Activated naive CD4-positive, alpha-beta T cell treated with anti-CD3 and anti-CD28 coated beads, Interleukin-2, amount 50 U/mL, for 16 hours (primary cell): ENCODE results near the gene ENTPD1.
"Not testable (repeated sequence)": the region's sequence is repeated elsewhere in the genome, so short reads cannot be mapped to it uniquely, and the experiment has no call there.

Experiments used
- DNase-seq: peaks from one replicate; pipeline ENCODE4 v3.0.0-alpha.2; 2020

The ENTPD1 gene

DNA sequence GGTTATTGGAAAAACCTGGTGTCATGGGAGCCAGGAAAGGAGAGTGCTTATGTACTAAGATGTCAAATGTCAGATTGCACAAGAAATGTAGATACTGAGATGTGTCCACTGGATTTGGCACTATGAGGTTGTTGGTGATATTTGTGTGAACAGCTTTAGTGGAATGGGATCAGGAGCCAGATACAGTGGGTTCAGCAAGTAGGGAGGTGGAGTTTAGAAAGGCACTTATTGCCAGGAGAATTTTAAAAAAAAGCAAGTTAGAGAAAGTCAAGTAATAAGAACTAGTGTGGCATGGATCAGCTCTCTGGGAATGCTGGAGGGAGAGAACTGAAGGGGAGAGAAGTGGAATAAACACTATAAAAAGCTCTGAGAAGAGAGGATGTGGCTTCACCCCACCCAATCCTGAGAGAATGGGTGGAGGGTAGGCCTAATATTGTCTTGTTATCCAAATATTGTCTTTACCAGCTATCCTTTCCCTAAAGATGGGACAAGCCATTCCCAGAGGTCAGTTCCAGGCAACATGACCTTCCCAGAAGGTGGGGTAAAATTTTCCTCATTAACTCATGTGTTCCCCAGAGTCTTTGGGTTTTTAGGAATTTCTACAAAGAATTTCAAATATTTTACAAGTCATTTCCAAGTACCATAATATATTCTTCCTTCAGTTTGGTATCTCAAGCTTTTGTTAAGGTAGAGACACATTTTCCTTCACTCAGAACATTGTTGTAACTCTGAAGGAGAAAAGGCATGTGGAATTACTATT lies 42.3 kb downstream of the ENTPD1 start:
- DNase-seq: no peak

DNA sequence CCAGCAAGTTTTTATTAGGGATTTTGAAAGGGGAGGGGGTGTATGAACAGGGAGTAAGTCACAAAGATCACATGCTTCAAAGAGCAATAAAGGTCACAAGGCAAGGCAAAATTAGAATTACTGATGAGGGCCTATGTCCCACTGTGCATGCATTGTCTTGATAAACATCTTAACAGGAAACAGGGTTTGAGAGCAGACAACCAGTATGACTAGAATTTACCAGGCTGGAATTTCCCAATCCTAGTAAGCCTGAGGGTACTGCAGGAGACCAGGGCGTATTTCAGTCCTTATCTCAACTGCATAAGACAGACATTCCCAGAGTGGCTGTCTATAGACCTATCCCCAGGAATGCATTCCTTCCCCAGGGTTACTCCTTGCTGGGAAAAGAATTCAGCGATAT lies 44.3 kb downstream of the ENTPD1 start:
- not testable (repeated sequence) for DNase-seq

DNA sequence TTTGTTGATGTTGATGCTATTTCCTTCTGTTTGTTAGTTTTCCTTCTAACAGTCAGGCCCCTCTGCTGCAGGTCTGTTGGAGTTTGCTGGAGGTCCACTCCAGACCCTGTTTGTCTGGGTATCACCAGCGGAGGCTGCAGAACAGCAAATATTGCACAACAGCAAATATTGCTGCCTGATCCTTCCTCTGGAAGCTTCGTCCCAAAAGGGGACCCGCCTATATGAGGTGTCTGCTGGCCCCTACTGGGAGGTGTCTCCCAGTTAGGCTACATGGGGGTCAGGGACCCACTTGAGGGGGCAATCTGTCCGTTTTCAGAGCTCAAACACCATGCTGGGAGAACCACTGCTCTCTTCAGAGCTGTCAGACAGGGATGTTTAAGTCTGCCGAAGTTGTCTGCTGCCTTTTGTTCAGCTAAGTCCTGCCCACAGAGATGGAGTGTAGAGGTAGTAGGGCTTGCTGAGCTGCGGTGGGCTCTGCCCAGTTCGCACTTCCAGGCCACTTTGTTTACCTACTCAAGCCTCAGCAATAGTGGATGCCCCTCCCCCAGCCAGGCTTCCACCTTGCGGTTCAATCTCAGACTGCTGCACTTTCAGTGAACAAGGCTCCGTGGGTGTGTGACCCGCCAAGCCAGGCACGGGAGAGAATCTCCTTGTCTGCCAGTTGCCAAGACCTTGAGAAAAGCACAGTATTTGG lies 50.9 kb downstream of the ENTPD1 start:
- DNase-seq: not testable (repeated sequence)

DNA sequence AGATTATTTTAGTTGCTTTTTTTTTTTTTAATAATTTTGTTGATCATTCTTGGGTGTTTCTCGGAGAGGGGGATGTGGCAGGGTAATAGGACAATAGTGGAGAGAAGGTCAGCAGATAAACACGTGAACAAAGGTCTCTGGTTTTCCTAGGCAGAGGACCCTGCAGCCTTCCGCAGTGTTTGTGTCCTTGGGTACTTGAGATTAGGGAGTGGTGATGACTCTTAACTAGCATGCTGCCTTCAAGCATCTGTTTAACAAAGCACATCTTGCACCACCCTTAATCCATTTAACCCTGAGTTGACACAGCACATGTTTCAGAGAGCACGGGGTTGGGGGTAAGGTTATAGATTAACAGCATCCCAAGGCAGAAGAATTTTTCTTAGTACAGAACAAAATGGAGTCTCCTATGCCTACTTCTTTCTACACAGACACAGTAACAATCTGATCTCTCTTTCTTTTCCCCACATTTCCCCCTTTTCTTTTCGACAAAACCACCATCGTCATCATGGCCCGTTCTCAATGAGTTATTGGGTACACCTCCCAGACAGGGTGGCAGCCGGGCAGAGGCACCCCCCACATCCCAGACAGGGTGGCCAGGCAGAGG lies 52.8 kb downstream of the ENTPD1 start:
- DNase-seq: not testable (repeated sequence)

DNA sequence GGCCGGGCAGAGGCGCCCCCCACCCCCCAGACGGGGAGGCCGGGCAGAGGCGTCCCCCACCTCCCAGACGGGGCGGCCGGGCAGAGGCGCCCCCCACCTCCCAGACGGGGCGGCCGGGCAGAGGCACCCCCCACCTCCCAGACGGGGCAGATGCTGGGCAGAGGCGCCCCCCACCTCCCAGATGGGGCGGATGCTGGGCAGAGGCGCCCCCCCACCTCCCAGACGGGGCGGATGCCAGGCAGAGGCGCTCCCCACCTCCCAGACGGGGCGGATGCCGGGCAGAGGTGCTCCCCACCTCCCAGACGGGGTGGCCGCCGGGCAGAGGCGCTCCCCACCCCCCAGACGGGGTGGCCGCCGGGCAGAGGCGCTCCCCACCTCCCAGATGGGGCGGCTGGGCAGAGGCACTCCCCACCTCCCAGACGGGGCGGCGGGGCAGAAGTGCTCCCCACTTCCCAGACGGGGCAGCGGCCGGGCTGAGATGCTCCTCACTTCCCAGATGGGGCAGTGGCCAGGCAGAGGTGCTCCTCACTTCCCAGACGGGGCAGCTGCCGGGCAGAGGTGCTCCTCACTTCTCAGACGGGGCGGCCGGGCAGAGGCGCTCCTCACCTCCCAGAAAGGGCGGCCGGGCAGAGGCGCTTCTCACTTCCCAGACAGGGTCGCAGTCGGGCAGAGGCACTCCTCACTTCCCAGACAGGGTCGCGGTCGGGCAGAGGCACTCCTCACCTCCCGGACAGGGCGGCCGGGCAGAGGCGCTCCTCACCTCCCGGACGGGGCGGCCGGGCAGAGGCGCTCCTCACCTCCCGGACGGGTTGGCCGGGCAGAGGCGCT lies 53.6 kb downstream of the ENTPD1 start:
- DNase-seq: no peak

DNA sequence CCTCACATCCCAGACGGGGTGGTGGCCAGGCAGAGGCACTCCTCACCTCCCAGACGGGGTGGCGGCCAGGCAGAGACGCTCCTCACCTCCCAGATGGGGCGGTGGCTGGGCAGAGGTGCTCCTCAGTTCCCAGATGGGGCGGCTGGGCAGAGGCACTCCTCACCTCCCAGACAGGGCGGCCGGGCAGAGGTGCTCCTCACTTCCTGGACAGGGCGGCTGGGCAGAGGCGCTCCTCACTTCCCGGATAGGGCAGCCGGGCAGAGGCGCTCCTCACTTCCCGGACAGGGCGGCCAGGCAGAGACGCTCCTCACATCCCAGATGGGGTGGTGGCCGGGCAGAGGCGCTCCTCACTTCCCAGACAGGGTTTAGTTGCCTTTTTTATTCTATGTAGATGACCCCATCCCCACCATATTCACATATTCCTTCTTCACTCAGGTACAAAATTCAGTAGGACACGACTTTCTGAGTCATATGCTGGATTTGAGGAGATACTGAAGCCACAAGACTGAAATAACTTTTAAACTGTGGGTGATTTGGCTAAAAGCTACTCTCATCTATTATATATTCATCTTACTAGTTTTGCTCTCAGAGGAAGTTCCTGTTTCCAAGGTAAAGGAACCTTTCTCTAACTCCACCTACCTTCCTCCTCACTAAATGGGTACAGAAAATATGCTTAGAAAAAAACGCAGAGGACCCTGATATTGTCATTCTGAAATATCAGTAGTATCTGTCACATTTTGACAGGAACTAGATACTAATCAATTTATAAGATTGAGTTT lies 54.4 kb downstream of the ENTPD1 start:
- DNase-seq: no peak

DNA sequence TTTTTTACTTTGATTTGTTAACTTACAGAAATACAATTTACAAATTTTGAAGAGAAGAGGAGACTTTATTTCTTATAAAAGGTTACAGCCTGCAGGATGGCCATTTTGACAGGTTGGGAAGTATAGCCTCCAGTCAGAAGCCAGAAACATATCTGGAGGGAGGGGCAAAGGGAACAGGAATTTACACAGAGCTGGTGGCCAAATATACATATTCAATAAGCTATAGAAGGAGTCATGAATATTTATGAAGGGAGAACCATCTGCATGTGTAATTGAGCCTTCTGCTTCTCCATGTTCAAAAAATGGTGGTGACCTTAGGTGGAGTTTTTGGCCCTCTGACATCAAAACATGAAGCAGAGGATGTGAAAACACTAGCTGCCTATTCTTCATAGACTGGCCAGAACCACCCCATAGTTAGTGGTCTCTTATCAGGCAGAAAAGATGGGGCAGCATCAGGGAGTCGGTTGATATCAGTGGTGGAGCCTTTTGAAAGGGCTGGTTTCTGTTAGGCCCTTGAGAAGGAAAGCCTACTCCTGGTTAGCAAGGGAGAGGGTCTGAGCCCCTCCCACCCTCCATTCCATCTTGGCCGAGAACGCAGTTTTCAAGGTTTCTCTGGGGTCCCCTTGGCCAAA lies 57.2 kb downstream of the ENTPD1 start:
- DNase-seq: no peak

DNA sequence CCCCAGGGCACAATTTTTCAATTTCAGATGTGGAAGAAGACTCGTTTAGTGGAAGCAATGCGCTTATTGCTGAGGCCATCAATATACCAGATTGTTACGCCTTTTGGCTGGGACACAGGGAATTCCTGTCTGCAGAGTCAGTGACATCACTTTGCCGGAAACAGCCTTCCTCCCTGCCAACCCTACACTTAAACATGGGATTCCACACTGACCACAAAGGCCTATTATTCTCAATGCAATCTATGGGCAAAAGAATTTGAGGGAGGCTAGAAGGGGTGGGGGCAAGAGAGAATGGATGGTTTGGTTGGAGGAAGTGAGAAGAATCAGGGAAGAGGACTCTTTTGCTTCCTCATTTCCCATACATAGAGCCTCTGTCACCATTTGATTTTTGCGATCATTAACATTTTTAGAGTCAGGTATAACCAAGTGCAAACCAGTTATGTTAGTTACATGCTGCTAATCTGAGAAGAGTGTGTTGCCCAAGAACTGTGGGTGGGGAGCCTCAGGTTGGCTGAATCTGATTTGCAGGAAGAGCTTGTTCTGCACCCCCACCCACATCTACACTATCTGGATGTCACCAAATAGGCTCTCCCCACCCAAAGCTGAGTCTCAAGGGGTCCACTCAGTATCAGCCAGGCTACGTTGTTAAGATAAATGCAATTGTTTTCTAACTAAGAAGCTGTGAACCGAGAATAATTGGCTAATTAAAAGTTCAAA lies 58.2 kb downstream of the ENTPD1 start:
- no peak for DNase-seq

DNA sequence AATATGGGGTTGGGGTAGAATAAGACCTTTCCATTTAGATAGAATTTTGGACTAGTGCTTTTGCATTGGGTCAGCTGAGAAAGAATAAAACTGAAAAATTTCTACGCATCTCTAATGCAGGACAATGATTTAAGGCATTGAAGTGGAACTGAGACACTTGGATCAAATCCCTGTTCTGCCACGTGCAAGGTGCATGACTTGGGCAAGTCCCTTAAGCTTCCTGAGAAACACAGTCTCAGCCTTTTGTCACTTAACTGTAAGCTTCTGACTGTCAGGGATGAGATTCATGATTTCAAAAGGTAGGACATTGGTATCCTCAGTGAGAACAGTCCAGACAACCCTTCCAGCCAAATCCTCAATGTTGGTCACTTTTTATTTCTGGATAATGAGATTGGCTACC lies 59.2 kb downstream of the ENTPD1 start:
- no peak for DNase-seq

DNA sequence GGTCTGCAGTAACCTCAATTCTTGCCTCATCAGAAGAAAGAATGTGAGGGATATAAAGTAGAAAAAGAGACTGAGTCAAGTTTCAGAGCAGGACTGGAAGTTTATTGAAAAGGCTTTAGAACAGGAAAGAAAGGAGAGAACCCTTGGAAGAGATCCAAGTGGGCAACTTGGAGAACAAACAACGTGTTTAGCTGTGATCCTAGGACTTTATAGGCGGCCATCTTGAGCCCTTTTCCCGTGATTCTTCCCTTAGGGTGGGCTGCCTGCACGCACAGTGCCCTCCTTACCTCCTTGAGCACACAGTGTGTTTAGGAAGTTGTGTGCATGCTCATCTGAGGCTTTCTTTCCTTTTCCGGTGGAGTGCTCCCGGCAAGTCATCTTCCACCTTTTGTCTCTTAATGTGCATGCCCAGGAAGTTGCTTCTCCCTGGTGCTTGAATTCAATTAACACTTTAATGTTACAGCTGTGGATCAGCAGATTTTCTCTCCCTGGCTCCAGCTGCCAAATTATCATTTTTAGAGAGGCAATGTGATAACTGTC lies 59.8 kb downstream of the ENTPD1 start:
- no peak for DNase-seq

DNA sequence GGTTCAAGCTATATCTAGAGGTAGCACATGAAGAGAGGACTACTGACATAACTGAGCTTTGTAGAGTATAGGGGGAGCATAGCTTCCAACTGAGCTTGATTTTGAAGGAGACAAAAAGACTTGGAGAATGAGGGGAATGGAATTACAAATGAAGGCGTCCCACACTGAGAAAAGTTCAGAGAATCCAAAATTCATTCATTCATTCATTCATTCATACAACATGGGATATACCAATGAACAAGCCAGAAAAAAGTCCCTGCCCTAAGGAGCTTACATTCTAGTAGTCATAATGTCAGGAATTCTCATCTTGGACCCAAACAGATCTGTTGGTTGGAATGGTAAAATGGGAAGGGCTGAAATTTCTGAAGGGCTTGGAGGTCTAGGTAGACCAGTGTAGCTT lies 62.0 kb downstream of the ENTPD1 start:
- DNase-seq: no peak

DNA sequence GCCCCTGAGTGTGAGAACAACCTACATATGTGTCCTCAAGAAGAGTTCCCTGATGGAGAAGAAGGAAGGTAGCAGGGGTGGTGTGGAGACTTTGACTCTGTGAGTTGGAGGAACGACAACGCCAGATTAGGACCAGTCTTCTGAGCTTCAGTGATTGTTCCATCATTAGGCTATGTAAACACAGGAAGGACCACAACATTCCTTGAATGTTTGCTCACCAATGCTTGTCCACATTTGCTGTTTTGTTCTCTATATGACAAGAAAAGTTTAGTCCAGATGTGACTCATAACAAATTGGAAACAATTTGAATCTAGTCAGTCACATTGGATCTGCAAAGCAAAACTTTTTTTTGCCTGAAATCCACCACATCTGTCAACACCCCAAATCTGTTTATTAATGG lies 62.7 kb downstream of the ENTPD1 start:
- no peak for DNase-seq

DNA sequence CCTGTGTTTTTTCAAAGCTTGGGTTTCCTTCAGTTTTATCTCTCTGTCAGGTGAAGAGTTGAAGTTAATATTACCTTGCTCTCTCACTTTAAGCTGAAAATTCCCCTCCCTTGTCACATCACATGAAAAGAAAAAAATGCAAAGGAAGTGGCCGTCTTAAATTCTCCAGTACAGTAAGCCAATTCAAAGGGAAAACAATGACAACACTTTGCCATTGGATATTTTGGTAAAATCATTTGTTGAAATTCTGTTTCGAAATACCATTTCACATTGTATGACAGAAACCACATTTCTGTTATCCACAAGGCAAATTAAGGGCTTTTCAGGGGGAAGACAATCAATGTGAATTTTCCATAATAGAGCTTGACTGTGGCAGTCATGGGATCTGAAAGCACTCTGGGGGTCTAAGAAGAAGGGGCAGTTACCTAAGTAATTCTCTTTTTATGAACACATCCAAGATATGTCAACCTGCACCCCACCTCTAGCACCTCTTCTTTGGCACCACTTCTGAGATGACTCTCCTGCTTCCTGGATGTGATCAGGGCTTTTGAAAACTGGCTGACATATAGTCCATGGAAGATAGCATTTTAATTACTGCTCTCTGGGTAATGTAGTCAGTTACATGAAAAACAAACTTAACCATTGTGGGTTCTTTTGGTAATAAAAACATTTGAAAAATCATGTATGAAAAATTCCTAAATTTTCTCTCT lies 63.8 kb downstream of the ENTPD1 start:
- no peak for DNase-seq

DNA sequence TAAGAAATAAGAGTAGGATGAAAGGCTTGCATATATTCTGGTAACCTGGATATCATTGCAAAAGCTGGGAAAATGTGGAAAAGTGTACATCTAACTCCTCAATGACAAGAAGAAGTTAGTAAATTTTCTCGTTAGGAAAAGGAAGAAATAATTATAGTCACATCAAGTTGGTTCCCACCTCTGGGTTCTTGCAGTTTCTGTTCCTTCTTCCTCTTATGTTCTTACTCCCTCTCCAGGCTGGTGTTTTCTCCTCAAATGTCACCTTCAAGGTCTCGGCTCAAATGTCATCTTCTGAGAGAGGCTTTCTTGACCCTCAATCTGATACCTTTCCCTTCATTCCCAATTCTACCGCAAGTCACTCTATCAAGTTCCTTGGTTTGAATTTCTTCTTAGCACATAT lies 64.4 kb downstream of the ENTPD1 start:
- no peak for DNase-seq

DNA sequence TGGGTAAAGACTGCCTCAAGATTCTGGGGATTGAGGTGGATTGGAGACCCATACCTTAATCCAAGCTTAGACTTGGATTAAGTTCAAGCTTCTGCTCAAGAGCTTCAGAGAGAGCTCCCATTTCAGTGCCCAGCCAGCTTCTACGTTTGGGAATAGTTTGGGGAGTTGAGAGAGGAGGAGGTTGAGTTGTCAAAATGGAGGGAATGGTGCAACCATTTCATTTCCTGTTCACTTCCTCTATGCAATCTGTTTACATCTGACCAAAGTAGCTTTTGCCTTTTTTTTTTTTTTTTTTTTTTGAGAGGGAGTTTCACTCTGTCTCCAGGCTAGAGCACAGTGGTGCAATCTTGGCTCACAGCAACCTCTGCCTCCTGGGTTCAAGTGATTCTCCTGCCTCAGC lies 65.8 kb downstream of the ENTPD1 start:
- no peak for DNase-seq

DNA sequence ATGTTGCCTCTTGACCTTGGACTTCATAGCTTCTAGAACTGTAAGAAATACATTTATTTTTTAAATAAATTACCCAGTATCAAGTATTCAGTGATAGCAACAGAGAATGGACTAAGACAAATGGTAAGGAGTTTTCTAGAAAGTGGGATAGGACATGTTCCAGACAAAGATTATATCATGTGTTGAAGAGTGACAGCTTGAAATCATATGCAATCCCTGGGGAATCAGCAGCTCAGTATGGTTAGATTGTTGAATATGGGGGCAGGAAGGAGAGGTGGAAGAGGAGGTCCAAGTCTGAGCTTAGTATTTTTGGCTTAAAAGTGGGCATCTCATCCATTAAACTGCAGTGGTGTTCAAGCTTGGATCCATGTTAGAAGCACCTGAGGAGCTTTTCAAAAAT lies 74.1 kb downstream of the ENTPD1 start:
- no peak for DNase-seq

DNA sequence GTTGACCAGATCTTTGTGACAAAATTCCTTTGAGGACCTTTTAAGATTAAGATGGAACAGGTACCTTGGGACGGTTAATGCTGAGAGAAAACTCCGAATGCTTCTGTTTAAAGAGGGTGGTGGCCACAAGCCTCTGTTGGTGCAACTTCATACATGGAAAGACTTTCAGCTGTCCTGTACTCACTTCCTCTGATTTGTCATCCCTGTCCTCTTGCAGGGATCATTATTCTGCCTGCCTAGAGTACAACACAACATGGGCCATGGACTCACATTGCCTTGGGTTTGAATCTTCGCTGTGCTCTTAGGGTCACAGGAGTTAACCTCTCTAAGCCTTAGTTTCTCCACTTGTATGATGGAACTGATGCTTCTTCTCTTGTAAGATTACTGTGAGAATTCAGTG lies 75.1 kb downstream of the ENTPD1 start:
- no peak for DNase-seq

DNA sequence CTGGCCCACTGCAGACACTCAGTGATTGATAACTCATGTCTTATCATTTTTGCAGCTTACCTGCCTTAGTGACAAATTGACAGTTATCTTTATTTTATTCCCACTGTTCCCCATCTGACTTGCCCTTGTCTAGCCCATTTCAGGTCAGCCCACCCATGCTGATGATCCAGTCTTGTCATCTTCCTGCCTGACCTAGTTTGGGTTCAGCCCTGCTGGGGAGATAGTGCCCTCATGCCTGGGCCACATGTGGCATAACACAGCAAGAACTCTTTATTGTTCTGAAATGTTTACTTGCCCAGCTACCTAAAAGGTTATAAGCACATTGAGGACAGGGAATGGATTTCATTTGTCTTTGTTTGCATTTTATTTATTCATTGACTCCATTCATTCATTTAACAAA lies 75.6 kb downstream of the ENTPD1 start:
- DNase-seq: no peak

DNA sequence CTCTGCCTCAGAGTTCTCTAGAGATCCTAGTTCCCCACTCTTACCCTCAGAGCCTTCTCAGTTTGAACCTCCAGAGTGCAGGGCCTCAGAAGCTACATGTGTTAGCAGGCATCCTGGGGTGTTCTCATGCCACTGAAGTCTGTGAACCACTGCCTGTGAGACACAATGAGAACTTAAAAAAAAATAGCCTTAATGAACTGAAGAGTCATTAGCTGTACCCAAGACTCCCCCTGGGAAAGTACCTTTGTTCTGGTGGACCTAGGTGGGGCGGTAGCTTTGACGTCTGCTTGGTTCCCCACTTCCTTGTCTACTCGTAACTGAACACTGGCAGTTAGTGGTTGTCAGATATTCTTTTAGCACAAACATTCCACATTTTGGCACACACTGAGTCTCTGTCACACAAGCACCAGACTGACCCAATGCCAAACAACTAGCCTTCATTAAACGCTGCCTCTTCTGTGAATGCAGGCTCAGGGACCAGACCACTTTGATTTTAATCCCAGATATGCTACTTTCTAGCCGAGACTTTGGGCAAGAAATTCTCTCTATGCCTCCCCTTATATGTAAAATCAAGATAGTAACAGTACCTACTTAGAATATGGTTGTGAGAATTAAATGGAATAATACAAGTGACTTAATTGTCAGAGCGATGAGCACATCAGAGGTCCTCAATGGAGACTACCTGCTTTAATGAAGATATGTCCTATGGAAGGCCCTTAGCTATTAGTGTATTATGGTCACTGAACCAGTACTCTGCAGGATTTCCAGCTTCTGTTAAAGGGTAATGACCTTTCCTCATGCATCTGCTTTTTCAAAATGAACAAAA lies 76.5 kb downstream of the ENTPD1 start:
- DNase-seq: no peak
